A673 (cell line): ENCODE results near the gene CCDC157.
"Not testable (repeated sequence)": the region's sequence is repeated elsewhere in the genome, so short reads cannot be mapped to it uniquely, and the experiment has no call there.

Experiments
- CTCF ChIP-seq: fragments of 300-800, 200-600 bp; sonication (generic); conservative IDR thresholded peaks from 2 replicates; pipeline ENCODE4 v1.5.1; 2017; ENCODE audit warnings: low read depth, mild to moderate bottlenecking, antibody characterized with exemption, low read length, moderate library complexity, mixed read lengths
- EZH2 ChIP-seq: fragments of 200-600 bp; sonication (generic); IDR thresholded peaks from 2 replicates; pipeline ENCODE4 v1.6.1; 2017; ENCODE audit warnings: borderline replicate concordance, low read depth, mild to moderate bottlenecking, mixed read lengths, antibody characterized with exemption, low read length; ENCODE audit not compliant: poor library complexity, severe bottlenecking

- not testable (repeated sequence) for TF ChIP-seq CTCF, EZH2
Measured at GRCh38 chr22:30338341-30338740, 18.5 kb upstream of the CCDC157 start.
